GM23248 (cell line): ENCODE results near the gene BCL2.

Source experiments
- EZH2 ChIP-seq: fragments of 200-600 bp; sonication (generic); IDR thresholded peaks from 2 replicates; pipeline ENCODE4 v1.6.1; 2018; ENCODE audit warnings: antibody characterized with exemption, mild to moderate bottlenecking; ENCODE audit not compliant: insufficient read depth, poor library complexity, severe bottlenecking
- EZH2phosphoT487 ChIP-seq: fragments of 200-600 bp; sonication (generic); IDR thresholded peaks from 2 replicates; pipeline ENCODE4 v1.6.1; 2018; ENCODE audit warnings: antibody characterized with exemption, moderate library complexity, mild to moderate bottlenecking, low read depth; ENCODE audit not compliant: insufficient read depth

DNA sequence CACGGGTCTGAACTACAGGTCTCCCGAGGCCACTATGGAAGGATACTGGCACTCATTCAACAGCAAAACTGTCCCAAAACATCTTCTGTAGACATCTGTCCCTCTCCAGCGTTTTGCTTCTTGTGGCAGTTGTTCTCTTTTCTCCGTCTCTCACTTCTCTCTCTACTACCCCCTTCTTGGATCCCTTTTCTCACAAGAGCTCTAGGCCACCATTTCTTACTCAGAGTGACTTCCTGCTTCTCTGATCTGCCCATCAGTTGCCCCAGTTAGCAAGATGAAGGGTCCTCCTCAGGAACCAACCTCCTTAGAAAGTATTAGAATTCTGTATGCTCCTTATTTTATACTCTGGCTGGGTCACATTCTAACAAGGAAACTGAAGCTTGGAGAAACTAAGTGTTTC lies 32.6 kb downstream of the BCL2 start:
- TF ChIP-seq EZH2: no peak
- TF ChIP-seq EZH2phosphoT487: no peak
